Measurements from ENCODE around the gene SUGCT.

Gene SUGCT

DNA sequence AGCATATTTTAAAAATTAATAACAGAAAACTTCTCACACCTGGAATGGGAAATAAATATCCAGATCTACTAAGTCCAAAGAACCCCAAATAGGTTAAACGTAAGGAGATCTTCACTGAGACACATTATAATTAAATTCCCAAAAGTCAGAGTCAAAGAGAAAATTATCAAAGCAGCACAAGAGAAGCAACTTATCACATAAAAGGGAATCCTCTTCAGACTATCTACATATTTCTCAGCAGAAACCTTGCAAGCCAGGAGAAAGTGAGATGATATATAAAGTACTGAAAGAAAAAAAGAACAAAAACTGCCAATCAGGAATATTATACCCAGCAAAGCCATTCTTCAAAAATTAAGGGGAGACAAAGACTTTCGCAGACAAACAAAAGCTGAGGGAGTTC, 756.4 kb downstream of the SUGCT start:
- DNase-seq, result no peak

DNA sequence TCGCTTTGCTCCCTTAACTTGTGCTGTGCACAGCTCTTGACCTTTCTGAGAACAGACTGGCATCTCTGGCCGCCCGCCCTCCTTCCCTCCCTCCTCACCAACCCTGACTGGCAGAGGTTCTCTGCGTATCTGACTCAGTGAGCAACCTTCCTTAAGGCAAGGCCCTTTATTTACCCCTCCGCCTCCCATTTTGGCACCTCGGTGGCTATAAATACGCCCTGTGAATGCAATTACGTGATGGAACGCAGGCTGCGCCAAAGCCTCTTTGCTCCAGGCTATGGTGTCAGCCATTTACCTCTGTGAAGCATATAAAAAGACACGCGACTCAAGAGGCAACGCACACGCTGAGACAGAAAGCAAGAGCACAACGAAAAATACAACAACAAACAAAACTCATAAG, 764.3 kb downstream of the SUGCT start:
- DNase-seq, result no peak

DNA sequence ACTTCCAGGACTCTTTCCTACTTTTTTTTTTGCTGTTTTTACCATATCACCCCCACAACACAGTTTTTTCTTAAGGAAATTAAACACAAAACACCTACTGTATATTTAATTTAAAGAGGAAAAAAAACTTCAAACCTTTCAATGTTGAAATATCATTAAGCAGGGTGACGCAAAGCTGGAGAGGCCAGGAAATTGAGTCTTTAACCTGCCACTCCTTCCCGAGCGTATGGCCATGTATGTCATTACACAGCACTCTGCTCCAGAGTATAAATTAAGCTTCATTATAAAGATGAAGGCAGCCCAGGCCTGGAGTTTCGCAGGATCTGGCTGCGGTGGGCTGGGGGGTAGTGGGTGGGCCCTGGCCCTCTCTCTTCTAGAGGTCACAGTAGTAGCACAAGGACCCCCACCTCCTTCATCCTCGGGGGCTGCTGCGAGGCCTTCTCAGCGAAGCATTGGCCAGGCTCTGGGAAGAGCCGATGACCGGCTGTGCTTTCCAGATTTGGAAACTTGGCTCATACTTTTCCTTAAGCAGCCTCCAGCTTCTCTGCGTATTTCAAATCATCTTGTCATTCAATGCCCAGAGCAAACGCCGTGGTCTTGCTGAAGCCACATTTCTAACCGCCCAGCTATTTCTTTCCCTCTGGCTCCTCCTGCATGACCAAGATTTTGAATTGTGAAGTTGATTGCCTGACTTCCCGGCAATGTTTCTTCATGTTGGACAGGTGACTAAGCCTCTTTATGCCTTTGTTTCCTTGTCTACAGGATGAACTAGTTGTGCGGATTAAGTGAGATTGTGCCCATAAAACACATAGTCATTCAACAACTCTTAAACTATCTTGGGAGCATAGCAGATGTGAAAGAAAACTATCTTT, 765.1 kb downstream of the SUGCT start:
- DNase-seq, result no peak

DNA sequence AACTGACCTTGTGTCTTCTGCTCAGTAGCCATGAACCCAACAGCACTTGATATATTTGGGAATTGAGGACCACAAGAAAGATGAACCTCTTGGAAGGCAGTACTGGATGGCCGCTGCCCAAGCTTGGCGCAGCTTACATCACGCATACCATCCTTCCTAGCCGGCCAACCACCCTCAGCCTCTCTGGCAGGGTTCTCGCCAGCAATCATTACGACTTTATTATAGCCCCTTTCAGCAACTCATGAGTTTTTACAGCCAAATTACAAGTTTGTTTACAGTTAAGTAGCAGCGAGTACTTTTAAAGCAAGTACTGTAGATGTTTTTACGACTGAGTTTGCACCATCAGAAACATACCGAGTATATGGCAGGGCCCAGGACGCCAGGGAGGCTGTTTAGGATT, 769.1 kb downstream of the SUGCT start:
- no peak for DNase-seq

DNA sequence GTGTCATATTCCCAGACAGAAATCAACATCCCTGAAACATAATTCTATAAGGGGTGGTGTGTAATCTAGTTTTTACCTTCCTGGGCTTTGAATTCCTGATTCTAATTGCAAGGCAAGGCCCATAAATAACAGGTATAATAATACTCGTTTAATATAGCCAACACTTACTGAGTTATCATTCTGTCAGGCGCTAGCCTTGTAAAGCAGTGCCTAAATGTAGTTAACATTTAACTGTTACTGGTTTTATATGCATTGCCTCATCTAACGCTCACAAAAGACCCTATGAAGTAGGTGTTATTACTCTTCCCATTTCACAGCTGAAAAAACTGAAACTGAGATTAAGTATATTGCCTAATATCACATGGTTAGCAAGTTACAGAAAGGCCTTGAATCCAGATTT, 772.5 kb downstream of the SUGCT start:
- DNase-seq, result no peak

DNA sequence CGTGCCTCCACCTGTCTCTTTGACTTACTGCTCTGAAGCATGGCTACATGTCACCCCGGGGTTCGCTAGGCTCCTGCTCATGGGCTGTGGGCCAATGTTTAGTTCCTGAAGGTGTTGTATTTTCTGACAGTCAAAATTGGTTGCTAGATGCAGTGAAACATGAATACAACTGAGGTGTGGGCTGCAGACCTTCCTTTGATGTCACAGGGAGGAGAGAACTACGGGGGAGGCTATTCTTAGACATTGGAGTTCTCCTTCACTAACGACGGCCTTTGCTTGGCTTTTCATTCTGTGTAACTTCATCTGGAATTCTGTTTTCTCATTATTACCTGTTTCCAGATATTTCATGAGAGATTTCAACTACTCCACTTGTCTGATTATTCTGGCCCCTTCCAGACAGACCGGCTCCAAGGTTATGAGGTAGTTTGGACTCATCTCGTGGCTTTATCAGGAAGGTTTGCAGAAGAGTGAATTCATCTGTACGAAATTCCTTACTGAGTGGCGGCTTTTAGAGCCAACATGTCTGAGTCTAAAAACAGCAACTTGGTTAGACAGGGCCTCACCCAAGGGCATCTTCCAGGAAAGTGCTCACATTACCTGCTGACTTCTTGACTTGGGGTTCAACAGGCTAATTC, 774.7 kb downstream of the SUGCT start:
- DNase-seq, result no peak
